ENCODE measurements around the gene OCA2. TPM values are rescaled to one million over a fixed set of nuclear protein-coding genes. Genes with fewer than 3 reads are reported as not detected.

The OCA2 gene
- total RNA-seq, 2 donors from 2014 or later: not detected

GRCh38 chr15:27833178-27833577 lies 265.9 kb downstream of the OCA2 start:
- WGBS, 2 donors: 63 to 66% methylated on average over 4 of the region's 4 CpGs
- no peaks in the 10 kb centered on the region for H3K36me3 ChIP-seq (replicated peaks in 1 of 2; ENCODE audit: insufficient read depth in 1 of 2, low read depth in 2 of 2)
- intact Hi-C loops (cut with DNase I): no loop called here
- H3K27ac ChIP-seq: no peak overlapping the region
- ATAC-seq: no peak
- H3K4me1 ChIP-seq: no peaks in the 10 kb centered on the region
- H3K9me3 ChIP-seq: no peaks in the 10 kb centered on the region
- no peak overlapping the region for H3K4me3 ChIP-seq
- no peaks in the 10 kb centered on the region for H3K27me3 ChIP-seq
- no peak for DNase-seq
- TF ChIP-seq POLR2A (IDR thresholded peaks at IDR 0.05) (no peak), CTCF (IDR thresholded peaks at IDR 0.05) (no peak)

DNA sequence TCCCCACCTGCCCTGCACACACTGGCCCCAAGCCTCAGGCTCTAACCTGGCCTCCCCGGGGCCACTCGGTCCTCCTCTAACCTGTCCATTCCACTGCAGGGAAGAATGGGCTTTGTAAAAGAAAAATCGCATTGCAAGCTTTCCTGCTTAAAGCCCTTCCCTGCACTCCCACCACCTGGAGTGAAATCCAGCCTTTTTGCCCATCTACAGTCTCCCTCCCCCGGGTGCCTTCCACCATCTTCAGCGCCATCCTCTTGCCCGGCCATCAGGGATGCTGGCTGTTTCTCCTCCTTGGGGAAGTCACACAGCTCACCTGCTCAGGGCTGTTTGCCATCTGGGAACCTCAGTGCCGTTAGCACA lies 266.9 kb downstream of the OCA2 start:
- no peak for DNase-seq
- no peaks in the 10 kb centered on the region for H3K36me3 ChIP-seq (replicated peaks in 1 of 2; ENCODE audit: insufficient read depth in 1 of 2, low read depth in 2 of 2)
- no peak for ATAC-seq
- no peaks in the 10 kb centered on the region for H3K9me3 ChIP-seq
- no peaks in the 10 kb centered on the region for H3K27me3 ChIP-seq
- H3K27ac ChIP-seq: no peak overlapping the region
- intact Hi-C loops (cut with DNase I): no loop called here
- 71 to 74% methylated on average over 7 of the region's 7 CpGs for WGBS, 2 donors
- H3K4me3 ChIP-seq: no peak overlapping the region
- TF ChIP-seq CTCF (IDR thresholded peaks at IDR 0.05) (no peak), POLR2A (IDR thresholded peaks at IDR 0.05) (no peak)
- no peaks in the 10 kb centered on the region for H3K4me1 ChIP-seq

GRCh38 chr15:27831384-27832236 lies 267.5 kb downstream of the OCA2 start:
- H3K4me1 ChIP-seq: no peaks in the 10 kb centered on the region
- ATAC-seq: no peak
- H3K4me3 ChIP-seq: no peak overlapping the region
- DNase-seq: no peak
- intact Hi-C loops (cut with DNase I): no loop called here
- 75 to 79% methylated on average over 27 to 28 of the region's 28 CpGs for WGBS, 2 donors
- H3K9me3 ChIP-seq: no peaks in the 10 kb centered on the region
- no peak overlapping the region for H3K27ac ChIP-seq
- TF ChIP-seq CTCF (IDR thresholded peaks at IDR 0.05) (no peak), POLR2A (IDR thresholded peaks at IDR 0.05) (no peak)
- no peaks in the 10 kb centered on the region for H3K36me3 ChIP-seq (replicated peaks in 1 of 2; ENCODE audit: insufficient read depth in 1 of 2, low read depth in 2 of 2)
- H3K27me3 ChIP-seq: no peaks in the 10 kb centered on the region

DNA sequence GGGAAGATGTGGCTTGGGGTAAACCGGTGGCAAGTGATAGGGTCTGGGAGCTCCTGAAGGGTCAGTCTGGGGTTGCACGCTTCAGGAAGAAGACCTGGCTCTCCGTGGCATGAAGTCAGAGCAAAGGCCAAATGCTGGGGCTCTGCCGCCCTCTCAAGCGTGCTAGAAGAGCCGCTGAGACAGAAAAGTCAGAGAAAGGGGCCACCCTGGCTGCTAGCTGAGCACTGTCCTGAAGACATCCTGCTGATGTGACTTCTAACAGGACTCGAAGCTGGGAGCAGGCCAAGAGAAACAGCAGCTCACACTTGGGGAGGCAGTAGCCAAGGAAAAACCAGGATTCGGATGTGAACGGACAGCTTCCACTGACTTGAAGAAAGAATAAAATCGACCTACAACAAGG lies 270.4 kb downstream of the OCA2 start:
- intact Hi-C loops (cut with DNase I): no loop called here
- no peaks in the 10 kb centered on the region for H3K27me3 ChIP-seq
- no peak for ATAC-seq
- no peaks in the 10 kb centered on the region for H3K4me1 ChIP-seq
- no peak for DNase-seq
- H3K36me3 ChIP-seq (replicated peaks in 1 of 2; ENCODE audit: insufficient read depth in 1 of 2, low read depth in 2 of 2): no peaks in the 10 kb centered on the region
- WGBS, 2 donors: 58 to 70% methylated on average over 10 of the region's 10 CpGs
- no peak overlapping the region for H3K4me3 ChIP-seq
- H3K27ac ChIP-seq: no peak overlapping the region
- no peaks in the 10 kb centered on the region for H3K9me3 ChIP-seq
- no peak for TF ChIP-seq POLR2A (IDR thresholded peaks at IDR 0.05)
- no peak for TF ChIP-seq CTCF (IDR thresholded peaks at IDR 0.05)
